H1 (cell line): Measurements from ENCODE around the gene TMEM161A. TPM values are rescaled to one million over a fixed set of nuclear protein-coding genes. Genes with fewer than 3 reads are reported as not detected.

Experiments
- BCL11A ChIP-seq, 2 experiments: IDR thresholded peaks; one replicate each; pipeline ENCODE4 v1.6.1; 2011; ENCODE audit warnings: low read depth in 2 of 2, low read length in 2 of 2, mild to moderate bottlenecking in 2 of 2
- BRCA1 ChIP-seq: IDR thresholded peaks from 2 replicates; pipeline ENCODE4 v1.6.1; 2012; ENCODE audit warnings: low read depth, low read length, improper control_type of control experiment
- CBX8 ChIP-seq: fragments of 300-800, 300-1000 bp; sonication (generic); IDR thresholded peaks from 2 replicates; pipeline ENCODE4 v1.7.1; 2016; ENCODE audit warnings: low read depth, low read length, borderline replicate concordance
- CHD2 ChIP-seq: IDR thresholded peaks from 2 replicates; pipeline ENCODE4 v1.6.1; 2012; ENCODE audit warnings: low read length, improper control_type of control experiment
- CTBP2 ChIP-seq: IDR thresholded peaks from 2 replicates; pipeline ENCODE4 v1.7.0; 2011; ENCODE audit warnings: borderline replicate concordance, mild to moderate bottlenecking, moderate library complexity, mixed read lengths, low read length; ENCODE audit not compliant: insufficient read depth, insufficient read length
- JUND ChIP-seq: IDR thresholded peaks from 2 replicates; pipeline ENCODE4 v1.6.1; 2011; ENCODE audit warnings: mild to moderate bottlenecking, improper control_type of control experiment, low read length
- KDM4A ChIP-seq: IDR thresholded peaks from one replicate; pipeline ENCODE4 v1.7.1; 2012; ENCODE audit warnings: low read depth, mild to moderate bottlenecking, moderate library complexity, low read length, inconsistent platforms; ENCODE audit not compliant: severe bottlenecking
- NRF1 ChIP-seq: IDR thresholded peaks from 2 replicates; pipeline ENCODE4 v1.6.1; 2011; ENCODE audit warnings: mild to moderate bottlenecking, low read depth, low read length, improper control_type of control experiment
- PHF8 ChIP-seq: fragments of 200-600 bp; sonication (generic); conservative IDR thresholded peaks from 2 replicates; pipeline ENCODE4 v1.7.1; 2012; ENCODE audit warnings: low read depth, mild to moderate bottlenecking, inconsistent platforms, low read length, moderate library complexity
- POU5F1 ChIP-seq: IDR thresholded peaks from 2 replicates; pipeline ENCODE4 v1.6.1; 2011; ENCODE audit warnings: low read depth, mild to moderate bottlenecking, low read length, moderate library complexity
- RAD21 ChIP-seq, 2 experiments: IDR thresholded peaks in 1 of 2; conservative IDR thresholded peaks in 1 of 2; 2 replicates each; pipeline ENCODE4 v1.6.1; 2011; ENCODE audit warnings: low read depth in 2 of 2, low read length in 2 of 2, improper control_type of control experiment in 1 of 2, inconsistent platforms in 1 of 2, mild to moderate bottlenecking in 1 of 2, moderate library complexity in 1 of 2
- RBBP5 ChIP-seq: IDR thresholded peaks from 2 replicates; pipeline ENCODE4 v1.7.1; 2012; ENCODE audit warnings: low read depth, mild to moderate bottlenecking, inconsistent platforms, low read length, moderate library complexity, borderline replicate concordance
- RXRA ChIP-seq: IDR thresholded peaks from 2 replicates; pipeline ENCODE4 v1.6.1; 2011; ENCODE audit warnings: low read depth, mild to moderate bottlenecking, low read length, moderate library complexity; ENCODE audit not compliant: insufficient read depth
- TAF7 ChIP-seq: optimal IDR thresholded peaks from 2 replicates; pipeline ENCODE3; 2011; ENCODE audit warnings: low read depth, mild to moderate bottlenecking, inconsistent platforms, low read length, moderate library complexity, borderline replicate concordance
- TBP ChIP-seq: IDR thresholded peaks from 2 replicates; pipeline ENCODE4 v1.6.1; 2011; ENCODE audit warnings: low read depth, low read length, improper control_type of control experiment
- TCF12 ChIP-seq: IDR thresholded peaks from 2 replicates; pipeline ENCODE4 v1.6.1; 2011; ENCODE audit warnings: low read depth, mild to moderate bottlenecking, low read length
- polyA plus RNA-seq, 7 experiments: library from polyadenylated mRNA; depleted of rRNA in 3 of 7; stranded (reverse) in 5 of 7; unstranded in 2 of 7; fragments of >200 nt in 5 of 7; fragments of 200-250 nt in 2 of 7; gene quantifications; 1 replicate in 5 of 7; 2 replicates in 1 of 7; 4 replicates in 1 of 7; pipeline versions ENCODE4 v1.2.1 to v1.2.3, GENCODE V29; 2011 to 2013; ENCODE audit warnings: missing spikeins in 2 of 7, mixed read lengths in 2 of 7
- total RNA-seq: library from RNA; stranded (reverse); fragmentation: NEBNext Ultra II Directional; extraction: Animal tissue kit (Norgen Biotek cat#: 25700); gene quantifications from 2 replicates; pipeline ENCODE4 v1.2.1, GENCODE V29; 2021
- TF ChIP-seq, protein P1 (sequence below): IDR thresholded peaks from 2 replicates; pipeline ENCODE4 v1.6.1; 2012; ENCODE audit warnings: inconsistent platforms

TMEM161A gene
- total and polyA plus RNA-seq, 2 of the 8 experiments (the other 6 are each of a cell fraction or from before 2014, with no cell fraction given) = 47.8 to 103 TPM

DNA sequence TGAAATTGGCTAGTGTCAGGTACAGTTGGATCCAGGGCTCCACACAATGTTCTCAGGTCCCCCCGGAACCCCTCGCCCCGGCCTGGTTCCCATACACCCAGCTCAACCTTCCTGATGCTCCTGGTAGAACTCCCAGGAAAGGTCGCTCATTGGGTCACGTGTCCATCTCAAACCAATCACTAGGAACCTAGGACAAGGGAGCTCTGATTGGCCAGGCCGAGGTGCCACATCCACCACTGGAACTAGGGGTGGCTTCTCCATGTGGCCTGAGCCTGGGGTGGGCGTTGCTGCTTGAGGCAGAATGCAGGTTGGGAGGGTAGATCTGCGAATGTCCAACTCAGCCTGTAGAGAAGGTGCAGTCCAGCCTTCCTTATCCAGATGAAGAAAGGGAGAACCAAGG, 38.7 kb upstream of the TMEM161A start (continued):
- TF ChIP-seq CTBP2 = no peak
- TF ChIP-seq JUND = no peak
- no peak for TF ChIP-seq TCF12
- TF ChIP-seq TAF7 = no peak
- TF ChIP-seq NRF1 = no peak
- no peak for TF ChIP-seq RBBP5
- no peak for TF ChIP-seq CBX8
- TF ChIP-seq KDM4A = no peak
- TF ChIP-seq, protein P1, sequence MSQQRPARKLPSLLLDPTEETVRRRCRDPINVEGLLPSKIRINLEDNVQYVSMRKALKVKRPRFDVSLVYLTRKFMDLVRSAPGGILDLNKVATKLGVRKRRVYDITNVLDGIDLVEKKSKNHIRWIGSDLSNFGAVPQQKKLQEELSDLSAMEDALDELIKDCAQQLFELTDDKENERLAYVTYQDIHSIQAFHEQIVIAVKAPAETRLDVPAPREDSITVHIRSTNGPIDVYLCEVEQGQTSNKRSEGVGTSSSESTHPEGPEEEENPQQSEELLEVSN = peak; percentile 28; the same call in 1 of the 2 replicates
- no peak for TF ChIP-seq CHD2
- TF ChIP-seq TBP = no peak
- TF ChIP-seq POU5F1 = no peak
- no peak for TF ChIP-seq RAD21 (IDR thresholded peaks at IDR 0.05 in 1 of 2, conservative IDR thresholded peaks at IDR 0.05 in 1 of 2; ENCODE audit: low read depth in 2 of 2, low read length in 2 of 2)
- TF ChIP-seq BCL11A (IDR thresholded peaks at IDR 0.05; ENCODE audit: low read depth in 2 of 2, low read length in 2 of 2) = no peak
- TF ChIP-seq PHF8 = no peak
- TF ChIP-seq BRCA1 = no peak
- no peak for TF ChIP-seq RXRA
